GM23338 (cell line): Measurements from ENCODE around the gene RNF11. TPM values are rescaled to one million over a fixed set of nuclear protein-coding genes. Genes with fewer than 3 reads are reported as not detected.

Experiments
- ATAC-seq: fragments of 200-7000 bp; cut with Tn5 transposase; 3 replicates; pipeline ENCODE4 v1.9.1; 2020
- DNase-seq: peaks from one replicate; pipeline ENCODE4 v3.0.0-alpha.2; 2015; ENCODE audit warnings: low spot score
- H2AFZ ChIP-seq: fragments of 200-600 bp; sonication (generic); 2 replicates; pipeline ENCODE4 v1.8.0; 2016; ENCODE audit warnings: antibody characterized with exemption, mild to moderate bottlenecking, moderate library complexity
- H3F3A ChIP-seq: fragments of 200-600 bp; sonication (generic); replicated peaks from 2 replicates; pipeline ENCODE4 v1.8.0; 2017; ENCODE audit warnings: antibody characterized with exemption, mixed run types, low read depth
- H3K27ac ChIP-seq: fragments of 200-600 bp; sonication (generic); 2 replicates; pipeline ENCODE4 v1.6.1; 2016; ENCODE audit warnings: low read depth
- H3K27me3 ChIP-seq: fragments of 200-600 bp; sonication (generic); 2 replicates; pipeline ENCODE4 v1.8.0; 2016; ENCODE audit warnings: mild to moderate bottlenecking, mixed run types, moderate library complexity; ENCODE audit not compliant: insufficient read depth
- H3K36me3 ChIP-seq: fragments of 200-600 bp; sonication (generic); 2 replicates; pipeline ENCODE4 v1.8.0; 2016; ENCODE audit warnings: mild to moderate bottlenecking; ENCODE audit not compliant: insufficient read depth
- H3K4me1 ChIP-seq: fragments of 200-600 bp; sonication (generic); 2 replicates; pipeline ENCODE4 v1.8.0; 2016; ENCODE audit warnings: mild to moderate bottlenecking, moderate library complexity; ENCODE audit not compliant: insufficient read depth
- H3K4me2 ChIP-seq: fragments of 200-600 bp; sonication (generic); 2 replicates; pipeline ENCODE4 v1.7.1; 2017; ENCODE audit warnings: mixed run types
- H3K4me3 ChIP-seq: fragments of 200-600 bp; sonication (generic); 2 replicates; pipeline ENCODE4 v1.6.1; 2016; ENCODE audit warnings: mixed run types
- H3K79me2 ChIP-seq: fragments of 200-600 bp; sonication (generic); replicated peaks from 2 replicates; pipeline ENCODE4 v1.8.0; 2017; ENCODE audit warnings: mild to moderate bottlenecking; ENCODE audit not compliant: insufficient read depth
- H3K9me2 ChIP-seq: fragments of 200-600 bp; sonication (generic); 2 replicates; pipeline ENCODE4 v1.8.0; 2017; ENCODE audit not compliant: insufficient read depth
- H4K20me1 ChIP-seq: fragments of 200-600 bp; sonication (generic); replicated peaks from 2 replicates; pipeline ENCODE4 v1.8.0; 2017; ENCODE audit warnings: mild to moderate bottlenecking; ENCODE audit not compliant: insufficient read depth
- H3K27ac Mint-ChIP-seq: 2 replicates; pipeline ENCODE4 v1.8.0; 2020; ENCODE audit warnings: inconsistent platforms, mild to moderate bottlenecking, moderate library complexity, mixed read lengths
- H3K27me3 Mint-ChIP-seq: 3 replicates; pipeline ENCODE4 v1.8.0; 2022; ENCODE audit warnings: low read depth, mild to moderate bottlenecking, moderate library complexity, mixed read lengths, inconsistent platforms; ENCODE audit not compliant: insufficient read depth, poor library complexity
- H3K36me3 Mint-ChIP-seq: 3 replicates; pipeline ENCODE4 v1.8.0; 2021; ENCODE audit warnings: low read depth, mild to moderate bottlenecking, inconsistent platforms, moderate library complexity, mixed read lengths
- H3K4me1 Mint-ChIP-seq: 3 replicates; pipeline ENCODE4 v1.8.0; 2020; ENCODE audit warnings: mild to moderate bottlenecking, inconsistent platforms, mixed read lengths
- H3K4me3 Mint-ChIP-seq: 3 replicates; pipeline ENCODE4 v1.8.0; 2021; ENCODE audit warnings: moderate library complexity, mild to moderate bottlenecking, inconsistent platforms, mixed read lengths
- H3K9me3 Mint-ChIP-seq: 3 replicates; pipeline ENCODE4 v1.8.0; 2020; ENCODE audit warnings: moderate library complexity, mild to moderate bottlenecking, inconsistent platforms, mixed read lengths
- ETS1 ChIP-seq: IDR thresholded peaks from 2 replicates; pipeline ENCODE4 v1.6.1; 2016; ENCODE audit warnings: antibody characterized with exemption
- EZH2 ChIP-seq: fragments of 200-600 bp; sonication (generic); IDR thresholded peaks from one replicate; pipeline ENCODE4 v1.8.0; 2017; ENCODE audit warnings: antibody characterized with exemption, mild to moderate bottlenecking, low read depth; ENCODE audit not compliant: unreplicated experiment
- EZH2phosphoT487 ChIP-seq: fragments of 200-600 bp; sonication (generic); IDR thresholded peaks from one replicate; pipeline ENCODE4 v1.8.1; 2018; ENCODE audit warnings: antibody characterized with exemption; ENCODE audit not compliant: unreplicated experiment
- JUNB ChIP-seq: IDR thresholded peaks from one replicate; pipeline ENCODE4 v1.6.1; 2016; ENCODE audit warnings: antibody characterized with exemption; ENCODE audit not compliant: unreplicated experiment
- NANOG ChIP-seq: IDR thresholded peaks from 2 replicates; pipeline ENCODE4 v1.6.1; 2016; ENCODE audit warnings: antibody characterized with exemption, borderline replicate concordance
- STAT1 ChIP-seq: IDR thresholded peaks from one replicate; pipeline ENCODE4 v1.6.1; 2016; ENCODE audit warnings: antibody characterized with exemption; ENCODE audit not compliant: unreplicated experiment
- ZNF114 ChIP-seq: fragments of 250-450 bp; sonication (Bioruptor Pico); IDR thresholded peaks from 2 replicates; pipeline ENCODE4 v1.5.0; 2020; ENCODE audit warnings: mild to moderate bottlenecking, moderate library complexity
- ZNF331 ChIP-seq: fragments of 250-450 bp; sonication (Bioruptor Pico); IDR thresholded peaks from 2 replicates; pipeline ENCODE4 v1.5.0; 2020; ENCODE audit warnings: low read depth, mild to moderate bottlenecking, moderate library complexity
- polyA plus RNA-seq: library from polyadenylated mRNA; unstranded; fragments of >200 nt; fragmentation: Nextera tagmentation; extraction: Ambion mirVana; gene quantifications from 2 replicates; pipeline ENCODE4 v1.2.1, GENCODE V29; 2016
- total RNA-seq: library from RNA; depleted of rRNA; stranded (reverse); fragments of >200 nt; shearing (Covaris generic); gene quantifications from 2 replicates; pipeline ENCODE4 v1.2.3, GENCODE V29; 2014
- TF ChIP-seq, protein P1 (sequence below): IDR thresholded peaks from one replicate; pipeline ENCODE4 v1.6.1; 2018; ENCODE audit warnings: antibody characterized with exemption; ENCODE audit not compliant: unreplicated experiment
- TF ChIP-seq, protein P2 (sequence below): fragments of 250-450 bp; sonication (Bioruptor Pico); IDR thresholded peaks from 2 replicates; pipeline ENCODE4 v1.5.0; 2020; ENCODE audit warnings: mild to moderate bottlenecking, moderate library complexity

RNF11 gene
- total and polyA plus RNA-seq, 2 experiments from 2014 or later: 22.3 to 43.0 TPM

- TF ChIP-seq, protein P1, sequence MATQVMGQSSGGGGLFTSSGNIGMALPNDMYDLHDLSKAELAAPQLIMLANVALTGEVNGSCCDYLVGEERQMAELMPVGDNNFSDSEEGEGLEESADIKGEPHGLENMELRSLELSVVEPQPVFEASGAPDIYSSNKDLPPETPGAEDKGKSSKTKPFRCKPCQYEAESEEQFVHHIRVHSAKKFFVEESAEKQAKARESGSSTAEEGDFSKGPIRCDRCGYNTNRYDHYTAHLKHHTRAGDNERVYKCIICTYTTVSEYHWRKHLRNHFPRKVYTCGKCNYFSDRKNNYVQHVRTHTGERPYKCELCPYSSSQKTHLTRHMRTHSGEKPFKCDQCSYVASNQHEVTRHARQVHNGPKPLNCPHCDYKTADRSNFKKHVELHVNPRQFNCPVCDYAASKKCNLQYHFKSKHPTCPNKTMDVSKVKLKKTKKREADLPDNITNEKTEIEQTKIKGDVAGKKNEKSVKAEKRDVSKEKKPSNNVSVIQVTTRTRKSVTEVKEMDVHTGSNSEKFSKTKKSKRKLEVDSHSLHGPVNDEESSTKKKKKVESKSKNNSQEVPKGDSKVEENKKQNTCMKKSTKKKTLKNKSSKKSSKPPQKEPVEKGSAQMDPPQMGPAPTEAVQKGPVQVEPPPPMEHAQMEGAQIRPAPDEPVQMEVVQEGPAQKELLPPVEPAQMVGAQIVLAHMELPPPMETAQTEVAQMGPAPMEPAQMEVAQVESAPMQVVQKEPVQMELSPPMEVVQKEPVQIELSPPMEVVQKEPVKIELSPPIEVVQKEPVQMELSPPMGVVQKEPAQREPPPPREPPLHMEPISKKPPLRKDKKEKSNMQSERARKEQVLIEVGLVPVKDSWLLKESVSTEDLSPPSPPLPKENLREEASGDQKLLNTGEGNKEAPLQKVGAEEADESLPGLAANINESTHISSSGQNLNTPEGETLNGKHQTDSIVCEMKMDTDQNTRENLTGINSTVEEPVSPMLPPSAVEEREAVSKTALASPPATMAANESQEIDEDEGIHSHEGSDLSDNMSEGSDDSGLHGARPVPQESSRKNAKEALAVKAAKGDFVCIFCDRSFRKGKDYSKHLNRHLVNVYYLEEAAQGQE: no peak
- TF ChIP-seq ZNF331 (CRISPR knock-in tag): no peak
- TF ChIP-seq ZNF114 (CRISPR knock-in tag): no peak
- no peak for TF ChIP-seq JUNB
These were observed 80.7 kb downstream of the RNF11 start (continued) for GRCh38 chr1:51316846-51317120.

GRCh38 chr1:51317798-51318197 is 81.7 kb downstream of the RNF11 start:
- no peak overlapping the region for H3K4me2 ChIP-seq
- no peaks in the 10 kb centered on the region; the same call in 2 of the 3 replicates for H3K9me3 Mint-ChIP-seq
- TF ChIP-seq ZNF331 (CRISPR knock-in tag) (no peak), ZNF114 (CRISPR knock-in tag) (no peak), EZH2phosphoT487 (no peak), NANOG (no peak), ETS1 (no peak), EZH2 (no peak), STAT1 (no peak)
- TF ChIP-seq, protein P2, sequence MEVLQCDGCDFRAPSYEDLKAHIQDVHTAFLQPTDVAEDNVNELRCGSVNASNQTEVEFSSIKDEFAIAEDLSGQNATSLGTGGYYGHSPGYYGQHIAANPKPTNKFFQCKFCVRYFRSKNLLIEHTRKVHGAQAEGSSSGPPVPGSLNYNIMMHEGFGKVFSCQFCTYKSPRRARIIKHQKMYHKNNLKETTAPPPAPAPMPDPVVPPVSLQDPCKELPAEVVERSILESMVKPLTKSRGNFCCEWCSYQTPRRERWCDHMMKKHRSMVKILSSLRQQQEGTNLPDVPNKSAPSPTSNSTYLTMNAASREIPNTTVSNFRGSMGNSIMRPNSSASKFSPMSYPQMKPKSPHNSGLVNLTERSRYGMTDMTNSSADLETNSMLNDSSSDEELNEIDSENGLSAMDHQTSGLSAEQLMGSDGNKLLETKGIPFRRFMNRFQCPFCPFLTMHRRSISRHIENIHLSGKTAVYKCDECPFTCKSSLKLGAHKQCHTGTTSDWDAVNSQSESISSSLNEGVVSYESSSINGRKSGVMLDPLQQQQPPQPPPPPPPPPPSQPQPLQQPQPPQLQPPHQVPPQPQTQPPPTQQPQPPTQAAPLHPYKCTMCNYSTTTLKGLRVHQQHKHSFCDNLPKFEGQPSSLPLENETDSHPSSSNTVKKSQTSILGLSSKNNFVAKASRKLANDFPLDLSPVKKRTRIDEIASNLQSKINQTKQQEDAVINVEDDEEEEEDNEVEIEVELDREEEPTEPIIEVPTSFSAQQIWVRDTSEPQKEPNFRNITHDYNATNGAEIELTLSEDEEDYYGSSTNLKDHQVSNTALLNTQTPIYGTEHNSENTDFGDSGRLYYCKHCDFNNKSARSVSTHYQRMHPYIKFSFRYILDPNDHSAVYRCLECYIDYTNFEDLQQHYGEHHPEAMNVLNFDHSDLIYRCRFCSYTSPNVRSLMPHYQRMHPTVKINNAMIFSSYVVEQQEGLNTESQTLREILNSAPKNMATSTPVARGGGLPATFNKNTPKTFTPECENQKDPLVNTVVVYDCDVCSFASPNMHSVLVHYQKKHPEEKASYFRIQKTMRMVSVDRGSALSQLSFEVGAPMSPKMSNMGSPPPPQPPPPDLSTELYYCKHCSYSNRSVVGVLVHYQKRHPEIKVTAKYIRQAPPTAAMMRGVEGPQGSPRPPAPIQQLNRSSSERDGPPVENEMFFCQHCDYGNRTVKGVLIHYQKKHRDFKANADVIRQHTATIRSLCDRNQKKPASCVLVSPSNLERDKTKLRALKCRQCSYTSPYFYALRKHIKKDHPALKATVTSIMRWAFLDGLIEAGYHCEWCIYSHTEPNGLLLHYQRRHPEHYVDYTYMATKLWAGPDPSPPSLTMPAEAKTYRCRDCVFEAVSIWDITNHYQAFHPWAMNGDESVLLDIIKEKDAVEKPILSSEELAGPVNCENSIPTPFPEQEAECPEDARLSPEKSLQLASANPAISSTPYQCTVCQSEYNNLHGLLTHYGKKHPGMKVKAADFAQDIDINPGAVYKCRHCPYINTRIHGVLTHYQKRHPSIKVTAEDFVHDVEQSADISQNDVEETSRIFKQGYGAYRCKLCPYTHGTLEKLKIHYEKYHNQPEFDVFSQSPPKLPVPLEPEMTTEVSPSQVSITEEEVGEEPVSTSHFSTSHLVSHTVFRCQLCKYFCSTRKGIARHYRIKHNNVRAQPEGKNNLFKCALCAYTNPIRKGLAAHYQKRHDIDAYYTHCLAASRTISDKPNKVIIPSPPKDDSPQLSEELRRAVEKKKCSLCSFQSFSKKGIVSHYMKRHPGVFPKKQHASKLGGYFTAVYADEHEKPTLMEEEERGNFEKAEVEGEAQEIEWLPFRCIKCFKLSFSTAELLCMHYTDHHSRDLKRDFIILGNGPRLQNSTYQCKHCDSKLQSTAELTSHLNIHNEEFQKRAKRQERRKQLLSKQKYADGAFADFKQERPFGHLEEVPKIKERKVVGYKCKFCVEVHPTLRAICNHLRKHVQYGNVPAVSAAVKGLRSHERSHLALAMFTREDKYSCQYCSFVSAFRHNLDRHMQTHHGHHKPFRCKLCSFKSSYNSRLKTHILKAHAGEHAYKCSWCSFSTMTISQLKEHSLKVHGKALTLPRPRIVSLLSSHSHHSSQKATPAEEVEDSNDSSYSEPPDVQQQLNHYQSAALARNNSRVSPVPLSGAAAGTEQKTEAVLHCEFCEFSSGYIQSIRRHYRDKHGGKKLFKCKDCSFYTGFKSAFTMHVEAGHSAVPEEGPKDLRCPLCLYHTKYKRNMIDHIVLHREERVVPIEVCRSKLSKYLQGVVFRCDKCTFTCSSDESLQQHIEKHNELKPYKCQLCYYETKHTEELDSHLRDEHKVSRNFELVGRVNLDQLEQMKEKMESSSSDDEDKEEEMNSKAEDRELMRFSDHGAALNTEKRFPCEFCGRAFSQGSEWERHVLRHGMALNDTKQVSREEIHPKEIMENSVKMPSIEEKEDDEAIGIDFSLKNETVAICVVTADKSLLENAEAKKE (CRISPR knock-in tag): no peak
- TF ChIP-seq, protein P1: no peak
- H4K20me1 ChIP-seq: no peaks in the 10 kb centered on the region
- H3F3A ChIP-seq: no peaks in the 10 kb centered on the region
- no peak for ATAC-seq
- H3K36me3 ChIP-seq: no peaks in the 10 kb centered on the region
- no peaks in the 10 kb centered on the region for H3K27me3 ChIP-seq
- no peaks in the 10 kb centered on the region for H3K36me3 Mint-ChIP-seq
- no peak overlapping the region for H3K27ac Mint-ChIP-seq
- no peak overlapping the region for H3K4me3 ChIP-seq
- H3K27me3 Mint-ChIP-seq: peaks cover 10% of the 10 kb centered on the region
- DNase-seq: no peak
- H2AFZ ChIP-seq: no peak overlapping the region
- H3K4me1 Mint-ChIP-seq: peaks cover 25% of the 10 kb centered on the region
- no peak overlapping the region for H3K27ac ChIP-seq
- no peaks in the 10 kb centered on the region for H3K4me1 ChIP-seq
- no peak overlapping the region for H3K4me3 Mint-ChIP-seq
- H3K79me2 ChIP-seq: no peaks in the 10 kb centered on the region
- no peaks in the 10 kb centered on the region for H3K9me2 ChIP-seq
